ENCODE results near the gene RGS9. TPM values are rescaled to one million over a fixed set of nuclear protein-coding genes. Genes with fewer than 3 reads are reported as not detected.

The RGS9 gene
- total and polyA plus RNA-seq, 2 donors (not counting 1 experiment from before 2014, with no cell fraction given), result 0.36 to 3.4 TPM

GRCh38 chr17:65190467-65191097 is 53.4 kb downstream of the RGS9 start:
- Histone ChIP-seq H3K9ac (ENCODE audit: low read length) (no peak overlapping the region), H3K36me3 (replicated peaks in 1 of 2; ENCODE audit: control extremely low read depth in 1 of 2, control insufficient read depth in 1 of 2, extremely low read depth in 1 of 2, insufficient read depth in 2 of 2, low read length in 1 of 2) (no peaks in the 10 kb centered on the region), H3K4me1 (ENCODE audit: control insufficient read depth in 2 of 2, insufficient read depth in 2 of 2, low read length in 2 of 2) (no peaks in the 10 kb centered on the region), H3K27me3 (replicated peaks in 1 of 4; ENCODE audit: control extremely low read depth in 1 of 4, control insufficient read depth in 3 of 4, insufficient read depth in 4 of 4, low read length in 3 of 4) (no peaks in the 10 kb centered on the region), H3K27ac (ENCODE audit: low read length in 2 of 2) (no peak overlapping the region), H2AFZ (ENCODE audit: insufficient read depth, low read depth, low read length, poor library complexity, severe bottlenecking) (no peak overlapping the region), H3K9me3 (ENCODE audit: control extremely low read depth in 1 of 3, control insufficient read depth in 2 of 3, insufficient read depth in 1 of 3, low read length in 2 of 3) (no peaks in the 10 kb centered on the region), H3K4me2 (replicated peaks; ENCODE audit: low read depth, low read length, poor library complexity, severe bottlenecking) (no peak overlapping the region), H3K79me2 (ENCODE audit: control insufficient read depth, insufficient read depth, low read length) (no peaks in the 10 kb centered on the region), H4K20me1 (ENCODE audit: control insufficient read depth, insufficient read depth, low read length, poor library complexity, severe bottlenecking) (no peaks in the 10 kb centered on the region), H3K4me3 (ENCODE audit: control extremely low read depth in 1 of 5, extremely low read depth in 1 of 5, insufficient read depth in 1 of 5, low read depth in 2 of 5, low read length in 4 of 5) (no peak overlapping the region)
- Mint-ChIP-seq H3K4me3 (no peak overlapping the region), H3K9me3 (ENCODE audit: insufficient read depth) (no peaks in the 10 kb centered on the region), H3K27ac (no peak overlapping the region), H3K27me3 (no peaks in the 10 kb centered on the region), H3K4me1 (no peaks in the 10 kb centered on the region)
- no peak for DNase-seq
- TF ChIP-seq CTCF (IDR thresholded peaks at IDR 0.05), result no peak
- TF ChIP-seq EZH2 (IDR thresholded peaks at IDR 0.05; ENCODE audit: borderline replicate concordance, insufficient read depth, low read depth, low read length, poor library complexity, severe bottlenecking), result no peak
- intact Hi-C loops (cut with micrococcal nuclease), result no loop called here
- 83% methylated on average over 1 of the region's 6 CpGs for WGBS (ENCODE audit: insufficient coverage)
- ChIA-PET POLR2A (no interaction called here), CTCF (no interaction called here)
- no peak for ATAC-seq (ENCODE audit: low read depth)

- Histone ChIP-seq H3K36me3 (replicated peaks in 1 of 2; ENCODE audit: control extremely low read depth in 1 of 2, control insufficient read depth in 1 of 2, extremely low read depth in 1 of 2, insufficient read depth in 2 of 2, low read length in 1 of 2) (no peaks in the 10 kb centered on the region), H3K79me2 (ENCODE audit: control insufficient read depth, insufficient read depth, low read length) (no peaks in the 10 kb centered on the region), H3K4me1 (ENCODE audit: control insufficient read depth in 2 of 2, insufficient read depth in 2 of 2, low read length in 2 of 2) (no peaks in the 10 kb centered on the region), H3K9ac (ENCODE audit: low read length) (no peak overlapping the region), H3K4me3 (ENCODE audit: control extremely low read depth in 1 of 5, extremely low read depth in 1 of 5, insufficient read depth in 1 of 5, low read depth in 2 of 5, low read length in 4 of 5) (no peak overlapping the region), H2AFZ (ENCODE audit: insufficient read depth, low read depth, low read length, poor library complexity, severe bottlenecking) (no peak overlapping the region), H3K27ac (ENCODE audit: low read length in 2 of 2) (no peak overlapping the region), H3K4me2 (replicated peaks; ENCODE audit: low read depth, low read length, poor library complexity, severe bottlenecking) (no peak overlapping the region), H3K27me3 (replicated peaks in 1 of 4; ENCODE audit: control extremely low read depth in 1 of 4, control insufficient read depth in 3 of 4, insufficient read depth in 4 of 4, low read length in 3 of 4) (no peaks in the 10 kb centered on the region), H4K20me1 (ENCODE audit: control insufficient read depth, insufficient read depth, low read length, poor library complexity, severe bottlenecking) (no peaks in the 10 kb centered on the region), H3K9me3 (ENCODE audit: control extremely low read depth in 1 of 3, control insufficient read depth in 2 of 3, insufficient read depth in 1 of 3, low read length in 2 of 3) (no peaks in the 10 kb centered on the region)
- no peak overlapping the region for H3K27ac Mint-ChIP-seq
- no peaks in the 10 kb centered on the region for H3K4me1 Mint-ChIP-seq
- WGBS (ENCODE audit: insufficient coverage), result 80% methylated on average over 1 of the region's 8 CpGs
- H3K9me3 Mint-ChIP-seq (ENCODE audit: insufficient read depth), result no peaks in the 10 kb centered on the region
- intact Hi-C loops (cut with micrococcal nuclease), result no loop called here
- TF ChIP-seq CTCF (IDR thresholded peaks at IDR 0.05), result no peak
- TF ChIP-seq EZH2 (IDR thresholded peaks at IDR 0.05; ENCODE audit: borderline replicate concordance, insufficient read depth, low read depth, low read length, poor library complexity, severe bottlenecking), result no peak
- DNase-seq, result no peak
- H3K27me3 Mint-ChIP-seq, result no peaks in the 10 kb centered on the region
- ATAC-seq (ENCODE audit: low read depth), result no peak
- no peak overlapping the region for H3K4me3 Mint-ChIP-seq
- POLR2A ChIA-PET, result no interaction called here
- CTCF ChIA-PET, result interaction anchor here (0.7 to 0.9 kb wide), 2 partner anchors 77 to 716 kb away, joined by 3 read pairs; no protein-coding TSS in a partner anchor
These were observed 54.9 kb downstream of the RGS9 start for GRCh38 chr17:65191811-65192740.
